SU-DHL-6 (cell line): Measurements from ENCODE around the gene CEBPG.

Source experiments
- CTCF ChIP-seq: fragments of 200-600 bp; sonication (generic); IDR thresholded peaks from one replicate; pipeline ENCODE4 v1.5.1; 2017; ENCODE audit warnings: antibody characterized with exemption, mild to moderate bottlenecking, low read length, moderate library complexity; ENCODE audit not compliant: insufficient read depth, poor library complexity, severe bottlenecking
- EZH2phosphoT487 ChIP-seq: fragments of 200-600 bp; sonication (generic), shearing (Covaris generic); conservative IDR thresholded peaks from 2 replicates; pipeline ENCODE4 v1.6.1; 2018; ENCODE audit warnings: mild to moderate bottlenecking, antibody characterized with exemption, low read length, moderate library complexity, mixed read lengths

DNA sequence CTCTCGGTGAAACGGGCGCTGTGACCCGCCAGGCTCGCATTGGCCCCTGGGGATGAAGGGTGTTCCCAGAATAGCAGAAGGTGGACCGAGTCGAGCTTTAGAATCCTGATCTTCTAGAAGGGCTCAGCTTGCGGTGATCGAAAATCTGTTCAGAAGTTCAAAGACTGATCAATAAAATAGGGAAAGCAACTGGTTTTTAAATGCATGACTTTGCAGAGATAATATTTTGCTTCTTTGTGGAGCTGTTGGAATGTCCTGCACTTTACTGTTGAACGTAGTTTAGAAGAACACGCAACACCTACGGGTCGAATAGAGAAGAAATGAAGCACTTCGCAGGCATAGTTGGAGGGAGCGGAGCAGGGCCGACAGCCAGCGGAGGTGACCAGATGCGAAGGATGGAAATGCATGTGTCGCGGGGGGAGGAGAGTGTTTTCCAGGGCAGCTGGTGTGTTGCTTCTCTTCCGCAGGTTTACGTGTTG is 766 bp downstream of the CEBPG start:
- TF ChIP-seq CTCF (no peak), EZH2phosphoT487 (no peak)
